NCI-H2029 (cell line): ENCODE results near the gene RCCD1.

Experiments
- DNase-seq: peaks from one replicate; lab custom pipeline; 2025; lab: John Stamatoyannopoulos, UW

RCCD1 gene

DNA sequence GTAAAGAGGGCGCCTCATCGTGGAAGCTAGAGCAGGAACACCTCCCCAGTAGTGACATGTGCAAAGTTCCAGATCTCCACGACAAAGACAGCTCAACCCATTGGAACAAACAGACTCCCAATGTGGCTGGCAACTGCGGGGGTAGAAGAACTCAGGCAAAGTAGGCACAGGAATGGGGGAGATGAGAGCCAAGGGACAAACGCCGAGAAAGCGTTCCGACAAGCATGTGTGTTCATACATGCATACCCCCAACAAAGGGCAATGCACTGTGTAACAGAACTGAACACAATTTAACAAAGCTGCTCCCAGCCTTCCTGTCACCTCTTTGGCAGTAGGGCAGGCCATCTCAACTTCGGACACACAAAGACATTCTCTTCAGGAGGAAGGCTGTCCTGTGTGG is 11.6 kb downstream of the RCCD1 start:
- DNase-seq, result no peak

DNA sequence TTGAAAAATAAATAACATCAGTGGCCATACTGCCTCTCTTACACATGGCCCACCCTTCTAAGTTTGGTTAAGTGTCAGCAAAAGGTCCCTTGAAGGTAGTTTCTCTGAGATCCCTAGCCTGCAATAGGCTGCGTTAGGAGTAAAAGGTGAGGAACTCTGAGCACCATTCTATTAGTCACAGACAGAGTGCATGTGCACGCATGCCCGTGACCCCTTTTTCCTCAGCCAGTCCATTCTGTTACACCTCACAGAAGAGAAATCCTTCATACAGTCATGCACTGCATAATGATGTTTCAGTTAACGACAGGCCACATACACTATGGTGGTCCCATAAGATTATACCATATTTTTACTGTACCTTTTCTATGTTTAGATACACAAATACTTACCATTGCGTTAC is 12.5 kb downstream of the RCCD1 start:
- no peak for DNase-seq

DNA sequence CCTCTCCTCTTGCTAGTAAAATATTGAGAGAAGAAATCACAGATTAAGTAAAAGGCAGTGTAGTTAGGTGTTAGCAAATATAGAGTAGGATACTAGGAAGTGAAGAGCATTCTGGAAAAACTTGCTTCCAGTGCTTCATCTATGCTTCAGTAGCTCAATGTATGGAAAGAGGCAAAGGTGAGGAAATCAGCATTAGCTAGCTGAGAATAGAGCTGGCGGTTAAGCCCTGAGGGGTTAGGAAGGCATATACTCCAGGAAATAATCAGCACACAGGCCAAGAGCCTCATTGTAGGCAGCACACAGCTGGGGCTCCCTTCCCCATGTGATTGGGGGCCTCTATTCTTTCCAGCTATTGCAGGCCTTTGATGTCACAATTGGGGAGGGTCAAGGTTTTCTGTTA is 13.8 kb downstream of the RCCD1 start:
- DNase-seq, result no peak

DNA sequence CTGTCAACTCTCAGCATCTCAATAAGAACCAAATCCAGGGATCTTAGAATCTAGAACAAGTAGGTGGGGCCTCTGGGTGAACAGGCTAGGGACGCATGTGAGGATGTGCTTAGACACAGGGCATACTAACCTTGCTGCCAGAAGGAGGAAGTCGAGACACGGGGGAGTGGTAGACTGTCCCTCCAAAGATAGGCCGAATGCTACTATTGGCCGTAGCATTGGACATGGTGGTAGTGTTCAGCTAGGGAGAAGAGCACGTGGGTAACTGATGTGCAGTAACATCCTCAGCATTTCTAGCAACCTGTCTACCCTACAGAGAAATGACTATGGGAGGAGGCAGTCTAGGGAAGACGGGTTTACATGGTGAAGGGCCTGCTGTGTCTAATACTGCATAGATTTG is 15.6 kb downstream of the RCCD1 start:
- no peak for DNase-seq

DNA sequence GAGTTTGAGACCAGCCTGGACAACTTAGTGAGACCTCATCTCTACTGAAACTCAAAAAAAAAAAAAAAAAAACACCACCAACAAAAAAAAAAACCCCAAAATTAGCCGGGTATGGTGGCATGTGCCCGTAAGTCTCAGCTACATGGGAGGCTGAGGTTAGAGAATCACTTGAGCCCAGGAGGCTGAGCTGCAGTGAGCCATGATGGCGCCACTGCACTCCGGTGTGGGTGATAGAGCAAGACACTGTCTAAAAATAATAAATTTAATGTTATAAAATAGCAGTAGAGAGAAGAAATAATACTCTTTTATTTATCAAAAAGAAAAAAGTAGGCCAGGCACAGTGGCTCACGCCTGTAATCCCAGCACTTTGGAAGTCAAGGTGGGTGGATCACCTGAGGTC is 17.4 kb downstream of the RCCD1 start:
- no peak for DNase-seq

GRCh38 chr15:90974216-90974615 is 19.5 kb downstream of the RCCD1 start:
- no peak for DNase-seq

GRCh38 chr15:90979582-90979981 is 24.9 kb downstream of the RCCD1 start:
- no peak for DNase-seq

DNA sequence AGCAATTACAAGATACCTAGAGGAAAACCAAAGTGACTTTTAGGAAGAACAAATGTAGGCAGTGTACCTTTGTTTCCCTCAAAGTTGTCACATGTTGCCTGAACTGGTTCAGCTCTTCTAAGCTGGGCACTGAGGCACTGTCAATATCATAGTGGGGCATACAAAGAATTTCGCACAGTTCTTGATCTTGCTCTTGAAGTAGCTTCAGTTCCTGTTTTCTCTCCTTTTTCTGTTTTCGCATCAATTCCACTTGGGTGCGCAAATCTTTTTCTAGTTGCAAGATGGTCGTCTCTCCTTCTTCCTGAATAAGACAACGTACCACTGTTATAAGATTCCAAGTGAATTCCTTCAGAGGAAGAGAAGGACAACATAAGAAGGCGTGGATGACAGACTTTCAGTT is 27.0 kb downstream of the RCCD1 start:
- no peak for DNase-seq

GRCh38 chr15:90982135-90982534 is 27.5 kb downstream of the RCCD1 start:
- DNase-seq, result no peak

- DNase-seq, result no peak
These were observed 32.3 kb downstream of the RCCD1 start for GRCh38 chr15:90986790-90987507.

- DNase-seq, result no peak
These were observed 33.0 kb downstream of the RCCD1 start for GRCh38 chr15:90987561-90988141.

- no peak for DNase-seq
These were observed 33.6 kb downstream of the RCCD1 start for GRCh38 chr15:90988296-90988695.

GRCh38 chr15:90989040-90989768 is 34.5 kb downstream of the RCCD1 start:
- DNase-seq, result no peak

DNA sequence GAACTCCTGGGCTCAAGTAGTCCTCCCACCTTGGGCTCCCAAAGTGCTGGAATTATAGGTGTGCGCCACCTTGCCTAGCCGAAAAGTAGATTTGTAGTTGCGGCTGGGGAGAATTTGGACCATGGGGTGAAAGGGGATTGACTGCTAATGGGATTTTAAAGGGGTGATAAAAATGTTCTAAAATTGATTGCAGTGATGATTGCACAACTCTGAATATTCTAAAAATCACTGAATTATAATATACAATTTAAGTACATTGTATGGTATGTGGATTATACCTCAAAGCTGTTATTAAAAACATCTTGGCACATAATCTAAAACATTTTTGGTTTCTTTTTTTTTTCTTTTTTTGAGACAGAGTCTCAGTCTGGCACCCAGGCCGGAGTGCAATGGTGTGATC is 35.8 kb downstream of the RCCD1 start:
- DNase-seq, result no peak

GRCh38 chr15:90991587-90992285 is 37.1 kb downstream of the RCCD1 start:
- no peak for DNase-seq

GRCh38 chr15:90994059-90994416 is 39.4 kb downstream of the RCCD1 start:
- no peak for DNase-seq

GRCh38 chr15:90994417-90995311 is 40.0 kb downstream of the RCCD1 start, which contains the start of gene PRC1:
Gene PRC1 (minus strand): TSS chr15:90994535. CDS start chr15:90994417, 118 bp downstream.
- peak; percentile 87 for DNase-seq

GRCh38 chr15:90998737-90999136 is 44.1 kb downstream of the RCCD1 start:
- DNase-seq, result no peak

DNA sequence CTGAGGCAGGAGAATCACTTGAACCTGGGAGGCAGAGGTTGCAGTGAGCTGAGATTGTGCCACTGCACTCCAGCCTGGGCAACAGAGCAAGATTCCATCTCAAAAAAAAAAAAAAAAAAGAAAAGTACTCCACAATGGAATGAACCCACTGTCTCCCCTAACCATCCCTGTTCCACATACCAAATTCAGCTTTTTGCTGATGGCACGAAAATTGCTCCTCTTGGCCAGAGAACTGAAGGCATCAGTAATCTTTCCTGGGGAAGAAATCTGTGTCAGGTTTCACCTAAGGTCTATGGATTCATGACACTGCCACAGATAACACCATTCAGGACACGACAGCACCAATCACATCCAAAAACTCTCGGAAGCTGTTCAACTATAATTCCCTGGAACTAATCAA is 46.5 kb downstream of the RCCD1 start:
- no peak for DNase-seq

GRCh38 chr15:91007266-91007665 is 52.6 kb downstream of the RCCD1 start:
- no peak for DNase-seq
